T-helper 2 cell treated with Interferon-gamma antibody and Interleukin-4, amounts not matched to agents 5 μg/mL and 100 μg/mL, for 36 hours (primary cell): ENCODE measurements around the gene RASSF5.
"Not testable (repeated sequence)": the region's sequence is repeated elsewhere in the genome, so short reads cannot be mapped to it uniquely, and the experiment has no call there.

Experiments
- DNase-seq: peaks from one replicate; pipeline ENCODE4 v3.0.0; 2021; ENCODE audit warnings: low spot score
- H3K27ac Mint-ChIP-seq: one replicate; pipeline ENCODE4 v1.8.0; 2021; ENCODE audit warnings: mild to moderate bottlenecking, mixed read lengths
- H3K27me3 Mint-ChIP-seq: one replicate; pipeline ENCODE4 v1.8.0; 2021; ENCODE audit warnings: low read depth, mixed read lengths
- H3K36me3 Mint-ChIP-seq: one replicate; pipeline ENCODE4 v1.8.0; 2021; ENCODE audit warnings: low read depth, mixed read lengths
- H3K4me1 Mint-ChIP-seq: one replicate; pipeline ENCODE4 v1.8.0; 2021; ENCODE audit warnings: low read depth, mixed read lengths
- H3K4me3 Mint-ChIP-seq: one replicate; pipeline ENCODE4 v1.8.0; 2022; ENCODE audit warnings: mild to moderate bottlenecking, moderate library complexity, mixed read lengths
- H3K9me3 Mint-ChIP-seq: one replicate; pipeline ENCODE4 v1.8.0; 2021; ENCODE audit warnings: mixed read lengths

RASSF5 gene

GRCh38 chr1:206604861-206605260, 97.5 kb downstream of the RASSF5 start:
- Mint-ChIP-seq H3K27me3 (no peaks in the 10 kb centered on the region), H3K9me3 (no peaks in the 10 kb centered on the region), H3K4me3 (no peak overlapping the region), H3K27ac (no peak overlapping the region), H3K36me3 (peaks cover 36% of the 10 kb centered on the region), H3K4me1 (peaks cover 12% of the 10 kb centered on the region)
- no peak for DNase-seq

GRCh38 chr1:206606867-206607266, 99.5 kb downstream of the RASSF5 start:
- DNase-seq = no peak
- Mint-ChIP-seq H3K27me3 (no peaks in the 10 kb centered on the region), H3K36me3 (peaks cover 35% of the 10 kb centered on the region), H3K4me3 (no peak overlapping the region), H3K4me1 (peaks cover 24% of the 10 kb centered on the region), H3K9me3 (no peaks in the 10 kb centered on the region), H3K27ac (no peak overlapping the region)

DNA sequence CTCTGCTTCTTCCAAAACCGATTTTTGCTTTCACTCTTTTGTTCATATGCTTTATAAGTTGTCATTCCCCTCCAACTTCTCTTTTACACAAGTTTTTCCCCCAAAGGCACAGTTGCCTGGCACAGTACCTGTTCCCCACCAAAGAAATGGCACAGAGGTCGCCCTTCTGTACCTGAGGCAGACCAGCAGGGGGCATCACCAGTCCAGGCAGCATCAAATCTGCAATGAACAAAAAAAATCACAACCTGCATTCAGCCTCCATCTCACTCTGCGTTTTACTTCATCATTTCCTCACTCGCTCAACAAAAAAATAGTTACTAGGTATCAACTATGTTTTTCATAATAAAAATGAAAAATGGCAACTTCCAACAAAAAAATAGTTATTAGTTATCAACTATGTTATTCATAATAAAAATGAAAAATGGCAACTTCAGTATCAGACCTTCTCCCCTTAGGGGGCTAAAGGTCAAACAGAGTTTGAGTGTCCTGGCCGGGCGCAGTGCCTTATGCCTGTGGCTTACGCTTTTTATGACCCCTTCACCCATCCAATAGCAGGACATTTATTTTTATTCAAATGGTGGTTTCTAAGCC, 100.9 kb downstream of the RASSF5 start:
- H3K27me3 Mint-ChIP-seq = no peaks in the 10 kb centered on the region
- H3K9me3 Mint-ChIP-seq = no peaks in the 10 kb centered on the region
- DNase-seq = peak; percentile 33
- H3K4me1 Mint-ChIP-seq = peaks cover 26% of the 10 kb centered on the region
- peaks cover 30% of the 10 kb centered on the region for H3K36me3 Mint-ChIP-seq
- H3K27ac Mint-ChIP-seq = peak overlapping the region; percentile 38
- no peak overlapping the region for H3K4me3 Mint-ChIP-seq

DNA sequence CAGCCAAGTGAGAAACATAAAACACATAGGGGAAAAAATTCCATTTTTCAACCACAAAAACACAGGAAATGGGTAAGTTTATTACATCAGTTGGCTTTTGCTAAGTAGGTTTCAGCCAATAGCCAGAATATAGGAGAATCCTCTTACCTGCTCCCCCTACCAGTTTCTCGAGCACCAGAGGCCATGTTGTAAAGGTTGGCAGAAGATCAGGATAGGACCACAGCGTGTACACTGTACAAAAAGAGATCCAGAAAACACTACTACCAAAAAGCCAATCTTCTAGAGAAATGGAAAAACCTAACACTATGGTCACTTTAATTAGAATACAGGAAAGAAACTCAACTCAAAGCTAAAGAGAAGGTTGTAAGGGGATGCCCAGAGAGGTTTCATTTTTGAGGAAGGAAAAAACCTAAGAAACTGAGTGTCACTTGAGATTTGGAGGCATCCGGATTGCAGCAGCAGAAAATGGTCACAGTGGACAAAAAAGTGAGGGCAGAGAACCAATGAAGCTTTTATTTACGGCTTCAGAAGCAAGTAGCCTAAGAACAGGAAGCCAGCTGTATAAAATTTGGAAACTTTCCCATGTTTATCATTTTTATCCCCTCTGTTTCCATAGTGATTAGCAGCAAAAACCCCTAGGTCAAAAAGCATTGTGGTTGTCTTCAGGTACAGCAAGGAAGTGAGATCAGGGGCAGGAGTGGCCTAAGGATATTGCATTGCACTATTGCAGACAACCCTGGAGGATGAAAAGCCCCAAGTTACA, 102.1 kb downstream of the RASSF5 start:
- Mint-ChIP-seq H3K36me3 (peaks cover 26% of the 10 kb centered on the region), H3K27me3 (no peaks in the 10 kb centered on the region), H3K27ac (peak overlapping the region; percentile 29), H3K9me3 (no peaks in the 10 kb centered on the region), H3K4me3 (peak overlapping the region; percentile 5), H3K4me1 (peaks cover 26% of the 10 kb centered on the region)
- DNase-seq = peak; percentile 16

- DNase-seq = peak; percentile 89
- peaks cover 19% of the 10 kb centered on the region for H3K36me3 Mint-ChIP-seq
- H3K4me3 Mint-ChIP-seq = peak within 1 kb of the TSS; percentile 98
- peaks cover 26% of the 10 kb centered on the region for H3K4me1 Mint-ChIP-seq
- H3K27ac Mint-ChIP-seq = peak within 1 kb of the TSS; percentile 92
- no peaks in the 10 kb centered on the region for H3K9me3 Mint-ChIP-seq
- no peaks in the 10 kb centered on the region for H3K27me3 Mint-ChIP-seq
These were observed 105.0 kb downstream of the RASSF5 start, which contains the start of gene EIF2D for GRCh38 chr1:206612129-206612876. EIF2D (minus strand) TSS chr1:206612465; CDS start chr1:206612342, 123 bp downstream.

GRCh38 chr1:206626396-206626795, 119.1 kb downstream of the RASSF5 start:
- H3K27me3 Mint-ChIP-seq = peaks cover 18% of the 10 kb centered on the region
- H3K4me3 Mint-ChIP-seq, H3K9me3 Mint-ChIP-seq, DNase-seq, H3K27ac Mint-ChIP-seq, H3K36me3 Mint-ChIP-seq, H3K4me1 Mint-ChIP-seq: not testable (repeated sequence)

DNA sequence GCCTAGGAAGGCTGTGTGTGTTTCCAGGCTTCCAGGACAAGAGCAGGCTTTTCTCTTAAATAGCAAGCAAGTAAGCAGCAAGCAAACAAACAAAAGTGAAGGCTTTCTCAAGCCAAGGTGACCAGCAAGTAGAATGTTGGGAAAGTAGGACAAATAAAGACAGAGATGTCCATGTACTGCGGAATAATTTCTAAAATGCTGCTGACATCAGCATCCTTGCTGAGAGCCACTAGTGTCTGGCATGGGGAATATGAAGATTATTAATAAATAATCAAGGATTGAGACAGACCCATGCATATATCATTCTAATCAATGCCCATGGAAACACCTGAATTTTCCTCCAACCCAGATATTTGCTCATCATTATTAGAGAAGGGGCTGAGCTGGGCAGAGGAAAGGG, 121.6 kb downstream of the RASSF5 start:
- H3K27me3 Mint-ChIP-seq = peaks cover 23% of the 10 kb centered on the region
- no peak for DNase-seq
- no peaks in the 10 kb centered on the region for H3K9me3 Mint-ChIP-seq
- no peak overlapping the region for H3K27ac Mint-ChIP-seq
- peaks cover 2% of the 10 kb centered on the region for H3K4me1 Mint-ChIP-seq
- no peaks in the 10 kb centered on the region for H3K36me3 Mint-ChIP-seq
- no peak overlapping the region for H3K4me3 Mint-ChIP-seq

- H3K27me3 Mint-ChIP-seq = peaks cover 21% of the 10 kb centered on the region
- DNase-seq = no peak
- H3K4me3 Mint-ChIP-seq = no peak overlapping the region
- no peaks in the 10 kb centered on the region for H3K36me3 Mint-ChIP-seq
- H3K9me3 Mint-ChIP-seq = no peaks in the 10 kb centered on the region
- H3K27ac Mint-ChIP-seq = no peak overlapping the region
- H3K4me1 Mint-ChIP-seq = peaks cover 15% of the 10 kb centered on the region
These were observed 123.8 kb downstream of the RASSF5 start for GRCh38 chr1:206631085-206631509.

- no peak for DNase-seq
These were observed 126.4 kb downstream of the RASSF5 start for GRCh38 chr1:206633708-206634121.

GRCh38 chr1:206634365-206635079, 127.2 kb downstream of the RASSF5 start:
- peaks cover 27% of the 10 kb centered on the region for H3K4me1 Mint-ChIP-seq
- H3K27ac Mint-ChIP-seq = peak overlapping the region; percentile 87
- peak; percentile 74 for DNase-seq
- peaks cover 1% of the 10 kb centered on the region for H3K36me3 Mint-ChIP-seq
- peak overlapping the region; percentile 84 for H3K4me3 Mint-ChIP-seq
- no peaks in the 10 kb centered on the region for H3K9me3 Mint-ChIP-seq
- H3K27me3 Mint-ChIP-seq = peaks cover 12% of the 10 kb centered on the region

More at GRCh38 chr1:206633708-206634121, 126.4 kb downstream of the RASSF5 start:
- H3K27ac Mint-ChIP-seq = no peak overlapping the region
- no peaks in the 10 kb centered on the region for H3K36me3 Mint-ChIP-seq
- no peaks in the 10 kb centered on the region for H3K9me3 Mint-ChIP-seq
- peaks cover 13% of the 10 kb centered on the region for H3K27me3 Mint-ChIP-seq
- peaks cover 27% of the 10 kb centered on the region for H3K4me1 Mint-ChIP-seq
- H3K4me3 Mint-ChIP-seq = no peak overlapping the region

GRCh38 chr1:206635080-206635977, 128.0 kb downstream of the RASSF5 start, which contains the start of gene DYRK3:
DYRK3 (plus strand) TSS chr1:206635536; CDS start chr1:206635704, 168 bp downstream.
- Mint-ChIP-seq H3K27ac (peak within 1 kb of the TSS; percentile 87), H3K27me3 (peaks cover 12% of the 10 kb centered on the region), H3K4me3 (peak within 1 kb of the TSS; percentile 84), H3K9me3 (no peaks in the 10 kb centered on the region), H3K4me1 (peaks cover 27% of the 10 kb centered on the region), H3K36me3 (peaks cover 3% of the 10 kb centered on the region)
- DNase-seq = peak; percentile 95

DNA sequence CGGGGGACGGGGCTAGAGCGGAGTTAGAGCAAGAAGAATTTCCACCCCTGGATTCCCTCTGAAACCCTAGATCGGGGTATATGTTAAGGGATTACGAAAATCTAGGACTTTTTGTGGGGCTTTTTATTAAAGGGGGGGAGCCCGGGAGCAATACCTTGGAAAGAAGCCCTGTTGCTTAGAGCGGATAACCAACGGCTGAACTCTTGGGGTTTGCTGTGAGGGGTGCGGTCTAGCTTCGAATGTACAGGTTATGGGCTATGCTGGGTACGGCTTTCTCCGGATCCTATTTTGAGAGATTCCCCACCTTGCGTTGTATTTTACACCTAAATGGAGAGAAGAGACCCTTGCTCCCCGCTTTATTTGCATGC, 128.6 kb downstream of the RASSF5 start:
- Mint-ChIP-seq H3K36me3 (peaks cover 3% of the 10 kb centered on the region), H3K4me1 (peaks cover 27% of the 10 kb centered on the region), H3K9me3 (no peaks in the 10 kb centered on the region), H3K4me3 (peak overlapping the region; percentile 84), H3K27me3 (peaks cover 9% of the 10 kb centered on the region), H3K27ac (no peak overlapping the region)
- peak; percentile 10 for DNase-seq

- Mint-ChIP-seq H3K4me1 (peaks cover 27% of the 10 kb centered on the region), H3K36me3 (peaks cover 3% of the 10 kb centered on the region), H3K9me3 (no peaks in the 10 kb centered on the region), H3K27ac (no peak overlapping the region), H3K4me3 (peak overlapping the region; percentile 84), H3K27me3 (peaks cover 9% of the 10 kb centered on the region)
- no peak for DNase-seq
These were observed 129.3 kb downstream of the RASSF5 start for GRCh38 chr1:206636671-206637070.
